ENCODE data around the gene TBX4. TPM values are rescaled to one million over a fixed set of nuclear protein-coding genes. Genes with fewer than 3 reads are reported as not detected.

The TBX4 gene
- total RNA-seq, 4 donors from 2014 or later: not detected

DNA sequence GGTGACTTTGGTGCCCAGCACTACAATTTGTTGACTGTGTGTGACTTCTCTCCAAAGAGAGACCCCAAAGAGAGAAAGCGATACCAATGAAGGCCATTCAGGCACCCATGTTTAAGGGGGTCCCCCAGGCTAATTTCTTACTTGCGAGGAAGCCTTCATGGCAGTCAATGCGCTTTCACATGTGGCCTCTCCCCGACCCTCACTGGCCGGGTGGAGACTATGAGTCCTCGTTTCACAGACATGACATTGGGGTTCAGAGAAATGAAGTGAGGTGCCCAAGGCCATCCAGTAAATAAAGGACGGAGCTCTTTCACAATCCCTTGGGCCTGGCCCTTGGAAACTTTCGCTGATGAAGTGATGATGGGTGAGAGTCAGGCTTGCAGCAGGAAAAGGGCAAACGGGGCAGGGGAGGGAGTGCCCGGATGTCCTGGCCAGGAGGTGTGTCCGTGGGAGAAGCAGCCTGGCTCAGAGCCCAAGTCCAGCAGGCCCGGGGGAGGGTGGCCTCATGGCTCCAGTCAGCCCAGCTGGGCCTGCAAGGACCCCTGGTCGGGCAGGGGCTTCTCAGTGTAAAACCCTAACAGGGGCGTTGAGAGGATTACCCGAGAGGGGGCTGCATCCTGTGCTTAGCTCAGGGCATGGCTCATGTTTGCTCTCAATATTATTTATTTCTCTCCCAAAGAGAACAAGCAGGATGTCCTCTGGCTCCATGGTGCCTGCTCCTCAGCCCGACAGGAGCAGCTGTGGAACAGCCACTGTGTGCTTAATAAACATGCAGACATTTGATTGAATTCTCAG, 37.9 kb upstream of the TBX4 start:
- H3K27ac ChIP-seq (replicated peaks in 1 of 4): peak overlapping the region; percentile 4 to 93 (median 56)
- no peaks in the 10 kb centered on the region for H3K36me3 ChIP-seq
- no peak overlapping the region for H3K4me3 ChIP-seq
- peaks cover 0 to 15% (median 0%) of the 10 kb centered on the region in 4 donors for H3K27me3 ChIP-seq
- intact Hi-C loops (cut with DNase I): loop anchor here (5.0 to 10.0 kb wide), 3 partner anchors 450 to 690 kb away; partner anchors contain the start of genes BRIP1 and MED13
- WGBS: 64% methylated on average over 12 of the region's 16 CpGs
- H3K4me1 ChIP-seq: peaks cover 45 to 78% (median 67%) of the 10 kb centered on the region in 4 donors
- peak; percentile 88 for DNase-seq (ENCODE audit: extremely low spot score)
- TF ChIP-seq, protein P1, sequence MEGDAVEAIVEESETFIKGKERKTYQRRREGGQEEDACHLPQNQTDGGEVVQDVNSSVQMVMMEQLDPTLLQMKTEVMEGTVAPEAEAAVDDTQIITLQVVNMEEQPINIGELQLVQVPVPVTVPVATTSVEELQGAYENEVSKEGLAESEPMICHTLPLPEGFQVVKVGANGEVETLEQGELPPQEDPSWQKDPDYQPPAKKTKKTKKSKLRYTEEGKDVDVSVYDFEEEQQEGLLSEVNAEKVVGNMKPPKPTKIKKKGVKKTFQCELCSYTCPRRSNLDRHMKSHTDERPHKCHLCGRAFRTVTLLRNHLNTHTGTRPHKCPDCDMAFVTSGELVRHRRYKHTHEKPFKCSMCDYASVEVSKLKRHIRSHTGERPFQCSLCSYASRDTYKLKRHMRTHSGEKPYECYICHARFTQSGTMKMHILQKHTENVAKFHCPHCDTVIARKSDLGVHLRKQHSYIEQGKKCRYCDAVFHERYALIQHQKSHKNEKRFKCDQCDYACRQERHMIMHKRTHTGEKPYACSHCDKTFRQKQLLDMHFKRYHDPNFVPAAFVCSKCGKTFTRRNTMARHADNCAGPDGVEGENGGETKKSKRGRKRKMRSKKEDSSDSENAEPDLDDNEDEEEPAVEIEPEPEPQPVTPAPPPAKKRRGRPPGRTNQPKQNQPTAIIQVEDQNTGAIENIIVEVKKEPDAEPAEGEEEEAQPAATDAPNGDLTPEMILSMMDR (IDR thresholded peaks at IDR 0.05): no peak
- no peak for TF ChIP-seq POLR2A (IDR thresholded peaks at IDR 0.05; ENCODE audit: low read depth)
- no peak for TF ChIP-seq EP300 (IDR thresholded peaks at IDR 0.05)
- no peak for TF ChIP-seq POLR2AphosphoS5 (IDR thresholded peaks at IDR 0.05)
- no peaks in the 10 kb centered on the region for H3K9me3 ChIP-seq

DNA sequence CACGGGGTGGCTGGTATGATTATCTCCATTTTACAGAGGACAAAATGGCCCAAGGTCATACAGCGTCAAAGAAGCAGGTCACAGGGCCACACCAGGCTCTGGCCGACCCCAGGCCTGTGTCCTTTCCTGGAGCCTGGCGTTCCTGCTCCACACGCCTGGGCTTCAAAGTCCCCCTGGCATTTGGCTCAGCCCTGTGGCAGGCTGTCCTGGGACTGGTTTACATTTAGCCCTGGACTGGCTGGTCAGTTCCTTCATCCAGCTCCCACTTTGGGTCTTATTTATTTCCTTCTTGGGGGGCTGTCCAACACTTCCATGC, 37.3 kb upstream of the TBX4 start:
- Histone ChIP-seq H3K9me3 (no peaks in the 10 kb centered on the region), H3K27me3 (peaks cover 0 to 17% (median 0%) of the 10 kb centered on the region in 4 donors), H3K27ac (replicated peaks in 1 of 4) (peak overlapping the region; percentile 4 to 93 (median 56)), H3K4me1 (peaks cover 42 to 74% (median 63%) of the 10 kb centered on the region in 4 donors), H3K4me3 (no peak overlapping the region), H3K36me3 (no peaks in the 10 kb centered on the region)
- intact Hi-C loops (cut with DNase I): loop anchor here (5.0 to 10.0 kb wide), 4 partner anchors 422 to 690 kb away; partner anchors contain the start of genes BRIP1 and MED13
- TF ChIP-seq, protein P1 (IDR thresholded peaks at IDR 0.05): no peak
- no peak for TF ChIP-seq POLR2A (IDR thresholded peaks at IDR 0.05; ENCODE audit: low read depth)
- no peak for TF ChIP-seq POLR2AphosphoS5 (IDR thresholded peaks at IDR 0.05)
- WGBS: 93% methylated on average over 5 of the region's 5 CpGs
- DNase-seq (ENCODE audit: extremely low spot score): peak; percentile 70

DNA sequence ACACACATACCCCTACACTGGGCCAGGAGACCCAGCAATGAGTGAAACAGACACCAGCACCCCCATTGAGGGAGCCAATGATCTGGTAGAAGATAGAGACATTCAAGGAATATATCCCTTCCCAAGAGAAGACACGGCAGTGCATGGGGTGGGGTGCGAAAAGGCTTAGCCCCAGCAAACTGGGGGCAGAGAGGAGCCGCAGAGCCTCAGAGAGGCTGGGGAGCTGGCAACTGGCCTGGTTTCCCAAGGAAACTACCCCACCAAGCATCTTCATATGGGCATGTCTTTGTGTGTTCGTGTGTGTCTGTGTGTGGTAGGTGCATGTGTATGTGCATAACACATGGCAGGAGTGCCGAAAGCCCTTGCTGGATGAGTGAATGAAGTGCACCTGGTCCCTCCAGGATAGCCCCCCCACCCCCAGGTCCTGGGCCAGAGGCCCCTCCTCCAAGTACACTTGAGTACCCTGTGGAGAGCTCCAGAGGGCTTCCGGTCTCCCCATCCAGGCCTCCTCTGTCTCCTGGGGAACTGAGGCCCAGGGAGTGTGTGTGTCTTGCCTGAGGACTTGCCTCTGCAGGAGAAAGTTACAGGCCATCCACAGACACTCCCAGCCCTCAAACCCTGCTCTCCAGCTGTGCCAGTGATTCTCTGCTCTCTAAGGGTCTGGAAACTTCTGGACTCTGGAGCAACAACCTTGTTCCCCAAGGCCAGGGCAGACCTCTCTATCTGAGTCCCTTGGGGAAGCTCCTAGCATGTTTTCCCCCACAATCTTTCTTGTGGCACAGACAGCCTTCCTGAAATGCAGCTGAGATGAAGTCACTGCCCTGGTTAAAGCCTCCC, 36.6 kb upstream of the TBX4 start:
- peaks cover 0 to 17% (median 0%) of the 10 kb centered on the region in 4 donors for H3K27me3 ChIP-seq
- 97% methylated on average over 5 of the region's 6 CpGs for WGBS
- H3K4me1 ChIP-seq: peaks cover 35 to 67% (median 56%) of the 10 kb centered on the region in 4 donors
- intact Hi-C loops (cut with DNase I): loop anchor here (2.0 to 10.0 kb wide), 4 partner anchors 135 to 691 kb away; partner anchors contain the start of gene BRIP1
- TF ChIP-seq EP300 (IDR thresholded peaks at IDR 0.05) (no peak), POLR2AphosphoS5 (IDR thresholded peaks at IDR 0.05) (no peak), POLR2A (IDR thresholded peaks at IDR 0.05; ENCODE audit: low read depth) (no peak)
- DNase-seq (ENCODE audit: extremely low spot score): peak; percentile 89
- H3K4me3 ChIP-seq: no peak overlapping the region
- H3K36me3 ChIP-seq: no peaks in the 10 kb centered on the region
- H3K9me3 ChIP-seq: no peaks in the 10 kb centered on the region
- H3K27ac ChIP-seq (replicated peaks in 1 of 4): peak overlapping the region; percentile 73 to 92 (median 76)

DNA sequence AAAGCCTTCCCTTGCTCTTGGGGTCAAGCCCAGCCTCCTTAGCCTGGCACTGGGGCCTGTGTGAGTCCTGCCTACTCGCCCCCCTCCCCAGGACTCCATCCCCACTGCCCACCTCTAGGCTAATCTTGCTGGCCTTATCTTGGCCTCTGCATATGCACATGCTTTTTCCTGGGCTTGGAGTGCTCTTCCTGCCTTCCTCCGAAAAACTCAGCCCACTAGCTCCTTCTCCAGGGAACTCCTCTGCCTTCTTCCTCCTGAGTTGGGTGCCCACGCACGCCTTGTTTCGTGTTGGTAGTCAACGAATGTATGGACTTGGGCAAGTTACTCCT, 36.0 kb upstream of the TBX4 start:
- peak overlapping the region; percentile 73 to 78 (median 76) for H3K27ac ChIP-seq (replicated peaks in 1 of 4)
- peaks cover 0 to 17% (median 0%) of the 10 kb centered on the region in 4 donors for H3K27me3 ChIP-seq
- intact Hi-C loops (cut with DNase I): loop anchor here (2.0 to 10.0 kb wide), 4 partner anchors 135 to 691 kb away; partner anchors contain the start of gene BRIP1
- 92% methylated on average over 6 of the region's 6 CpGs for whole genome bisulfite sequencing
- no peaks in the 10 kb centered on the region for H3K36me3 ChIP-seq
- H3K4me1 ChIP-seq: peaks cover 30 to 61% (median 50%) of the 10 kb centered on the region in 4 donors
- DNase-seq (ENCODE audit: extremely low spot score): peak; percentile 82
- no peaks in the 10 kb centered on the region for H3K9me3 ChIP-seq
- peak overlapping the region in 1 of 4 donors; percentile 39 for H3K4me3 ChIP-seq
- TF ChIP-seq, protein P1 (IDR thresholded peaks at IDR 0.05): no peak
- no peak for TF ChIP-seq POLR2A (IDR thresholded peaks at IDR 0.05; ENCODE audit: low read depth)
- no peak for TF ChIP-seq EP300 (IDR thresholded peaks at IDR 0.05)
- TF ChIP-seq POLR2AphosphoS5 (IDR thresholded peaks at IDR 0.05): no peak
